GM18508 (cell line): ENCODE measurements around the gene CEP131.

Experiments used
- ATAC-seq: cut with Tn5 transposase; IDR thresholded peaks from one replicate; pipeline ENCODE4 v1.9.1; 2021; ENCODE audit warnings: moderate number of reproducible peaks; ENCODE audit not compliant: insufficient read depth, unreplicated experiment

Gene CEP131

DNA sequence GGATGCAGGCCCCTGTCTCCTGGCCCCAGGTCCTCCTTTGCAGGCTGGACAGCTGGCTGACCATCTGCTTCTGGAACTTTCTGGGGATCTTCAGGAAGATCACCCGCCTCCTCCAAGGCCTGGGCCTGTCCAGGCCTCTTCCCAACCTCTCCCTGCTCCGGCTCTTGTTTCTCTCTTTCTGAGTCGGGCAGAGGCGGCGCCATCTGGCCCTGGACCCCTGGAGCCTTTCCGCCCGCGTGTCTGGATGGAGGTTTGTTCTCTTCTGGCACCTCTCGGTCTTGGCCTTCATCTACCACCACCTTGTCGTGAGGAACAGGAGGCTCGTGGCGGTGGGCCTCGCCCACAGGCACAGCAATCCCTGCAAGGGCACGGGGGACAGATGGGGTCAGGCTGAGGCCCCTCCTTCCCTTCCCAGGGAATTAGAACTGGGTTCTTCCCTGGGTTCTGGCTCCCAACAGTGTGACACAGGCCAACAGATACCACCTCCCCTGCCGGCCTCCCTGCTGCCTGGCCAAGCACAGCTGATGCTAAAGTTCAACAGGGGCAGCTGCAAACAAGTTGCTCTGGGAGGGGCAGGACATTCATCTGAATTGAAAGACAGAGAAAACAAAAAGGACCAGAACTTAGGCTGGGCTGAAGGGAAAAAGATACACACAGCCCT is 29.7 kb upstream of the CEP131 start:
- no peak for ATAC-seq

DNA sequence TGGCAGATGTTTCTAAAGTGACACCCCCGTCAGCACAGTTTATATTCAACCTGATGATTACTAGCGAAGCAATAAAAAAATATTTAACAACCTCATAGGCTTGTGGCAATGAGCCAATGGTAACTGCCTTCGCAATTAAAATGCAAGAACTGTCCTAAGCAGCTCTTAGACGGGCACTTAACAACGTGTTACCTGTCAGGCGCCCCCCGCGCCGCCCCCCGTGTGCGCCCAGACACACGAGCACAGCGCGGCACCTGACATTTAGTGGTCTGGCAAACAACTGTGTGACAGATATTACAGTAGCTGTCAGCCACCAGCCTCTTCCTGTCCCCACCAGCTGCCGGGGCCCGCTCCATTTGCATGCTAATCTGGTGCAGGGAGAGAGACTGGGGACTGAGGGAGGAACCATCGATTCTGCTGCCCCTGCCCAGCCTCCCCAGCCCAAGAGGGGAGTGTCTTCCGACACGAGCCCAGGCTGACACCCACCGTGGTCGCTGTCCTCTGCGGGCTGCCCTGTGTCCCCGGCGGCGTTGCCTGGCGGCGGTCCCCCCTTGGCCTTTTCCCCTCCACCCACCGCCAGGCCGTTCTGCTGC is 29.0 kb upstream of the CEP131 start:
- no peak for ATAC-seq

- no peak for ATAC-seq
Observed at GRCh38 chr17:81251094-81251708, 28.4 kb upstream of the CEP131 start.

GRCh38 chr17:81250286-81251093 is 27.7 kb upstream of the CEP131 start:
- no peak for ATAC-seq

DNA sequence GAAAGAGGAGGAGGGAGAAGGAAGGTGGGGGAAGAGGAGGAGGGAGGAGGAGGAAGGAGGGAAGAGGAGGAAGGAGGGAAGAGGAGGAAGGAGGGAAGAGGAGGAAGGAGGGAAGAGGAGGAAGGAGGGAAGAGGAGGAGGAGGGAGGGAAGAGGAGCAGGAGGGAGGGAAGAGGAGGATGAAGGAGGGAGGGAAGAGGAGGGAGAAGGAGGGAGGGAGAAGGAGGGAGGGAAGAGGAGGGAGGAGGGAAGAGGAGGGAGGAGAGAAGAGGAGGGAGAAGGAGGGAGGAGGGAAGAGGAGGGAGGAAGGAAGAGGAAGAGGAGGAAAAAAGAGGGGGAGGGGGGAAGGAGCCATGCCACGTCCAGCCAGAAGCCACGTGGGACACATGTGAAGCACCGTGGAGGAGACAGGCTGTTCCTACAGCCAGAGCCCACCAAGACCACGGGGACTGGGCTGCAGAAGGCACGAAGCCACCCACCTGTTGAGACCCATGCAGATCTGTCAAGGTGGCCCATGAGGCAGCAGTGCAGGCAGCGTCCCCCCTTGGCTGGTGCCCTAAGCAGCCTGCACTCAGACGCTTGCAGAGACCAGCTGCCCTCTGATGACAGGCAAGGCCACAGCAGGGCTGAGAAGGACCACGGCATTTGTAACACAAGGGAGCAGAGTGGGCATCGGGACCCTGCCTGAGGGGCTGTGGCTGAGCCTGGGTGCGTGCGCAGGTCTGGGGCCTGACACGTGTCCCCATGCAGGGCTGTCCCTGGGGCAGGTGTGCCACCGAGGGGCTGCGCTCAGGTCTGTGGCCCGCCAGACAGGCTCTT is 26.7 kb upstream of the CEP131 start:
- no peak for ATAC-seq

DNA sequence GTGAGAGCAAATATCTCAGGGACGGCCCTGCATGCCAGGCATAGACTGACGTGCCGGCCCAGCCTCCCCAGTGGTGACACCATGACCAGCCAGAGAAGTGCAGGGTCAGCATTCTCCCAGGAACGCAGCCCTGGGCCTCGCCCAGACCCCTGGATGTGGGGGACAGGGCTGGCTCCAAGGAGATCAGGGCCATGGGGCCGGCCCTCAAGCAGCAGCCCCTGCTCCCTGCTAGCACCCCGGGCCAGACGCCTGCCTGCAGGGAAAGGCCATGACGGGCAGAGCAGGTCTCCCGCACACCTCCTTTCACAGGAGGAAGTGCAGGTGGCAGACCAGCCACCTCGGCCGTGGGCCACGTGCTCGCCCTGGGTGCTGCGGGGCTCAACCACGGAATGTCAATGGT is 25.9 kb upstream of the CEP131 start:
- ATAC-seq, result no peak

DNA sequence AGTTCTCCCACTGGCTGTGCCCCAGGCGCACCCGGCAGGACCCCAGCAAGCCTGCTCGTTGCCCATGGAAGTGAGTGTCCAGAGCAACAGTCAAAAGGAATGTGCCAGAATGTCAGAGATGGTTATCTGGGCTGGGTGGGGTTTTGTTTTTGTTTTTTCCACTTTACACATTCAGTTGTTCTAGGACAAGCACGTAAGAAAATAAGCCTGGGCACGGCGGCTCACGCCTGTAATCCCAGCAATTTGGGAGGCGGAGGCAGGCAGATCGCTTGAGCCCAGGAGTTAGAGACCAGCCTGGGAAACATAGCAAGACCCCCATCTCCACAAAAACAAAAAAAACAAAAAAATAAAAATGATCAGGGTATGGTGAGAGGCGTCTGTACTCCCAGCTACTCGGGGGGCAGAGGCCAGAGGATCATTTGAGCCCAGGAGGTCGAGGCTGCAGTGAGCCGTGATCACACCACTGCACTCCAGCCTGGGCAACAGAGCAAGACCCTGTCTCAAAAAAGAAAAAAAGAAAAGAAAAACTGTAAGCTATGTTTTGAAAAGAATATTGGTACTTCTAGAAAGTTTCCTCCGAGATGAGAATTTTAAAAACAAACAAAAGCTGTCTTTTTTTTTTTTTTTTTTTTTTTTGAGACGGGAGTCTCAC is 24.7 kb upstream of the CEP131 start:
- no peak for ATAC-seq

GRCh38 chr17:81246679-81247338 is 24.0 kb upstream of the CEP131 start:
- ATAC-seq, result no peak

DNA sequence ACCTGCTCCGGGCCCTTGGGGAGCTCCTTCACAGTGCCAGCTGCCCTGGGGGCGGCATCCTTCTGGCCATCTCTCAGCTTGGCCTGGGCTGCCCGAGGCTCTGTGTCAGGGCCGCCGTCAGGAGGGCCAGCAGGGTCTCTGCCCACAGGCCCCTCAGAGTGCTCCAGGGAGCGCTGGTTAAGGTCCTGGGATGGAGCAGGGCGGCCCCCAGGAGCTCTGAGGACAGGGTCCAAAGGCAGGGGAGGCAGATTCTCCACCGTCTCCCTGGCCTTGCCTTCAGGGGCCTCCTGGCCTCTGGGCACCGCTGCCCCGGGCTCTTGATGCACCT is 23.5 kb upstream of the CEP131 start:
- ATAC-seq, result no peak

DNA sequence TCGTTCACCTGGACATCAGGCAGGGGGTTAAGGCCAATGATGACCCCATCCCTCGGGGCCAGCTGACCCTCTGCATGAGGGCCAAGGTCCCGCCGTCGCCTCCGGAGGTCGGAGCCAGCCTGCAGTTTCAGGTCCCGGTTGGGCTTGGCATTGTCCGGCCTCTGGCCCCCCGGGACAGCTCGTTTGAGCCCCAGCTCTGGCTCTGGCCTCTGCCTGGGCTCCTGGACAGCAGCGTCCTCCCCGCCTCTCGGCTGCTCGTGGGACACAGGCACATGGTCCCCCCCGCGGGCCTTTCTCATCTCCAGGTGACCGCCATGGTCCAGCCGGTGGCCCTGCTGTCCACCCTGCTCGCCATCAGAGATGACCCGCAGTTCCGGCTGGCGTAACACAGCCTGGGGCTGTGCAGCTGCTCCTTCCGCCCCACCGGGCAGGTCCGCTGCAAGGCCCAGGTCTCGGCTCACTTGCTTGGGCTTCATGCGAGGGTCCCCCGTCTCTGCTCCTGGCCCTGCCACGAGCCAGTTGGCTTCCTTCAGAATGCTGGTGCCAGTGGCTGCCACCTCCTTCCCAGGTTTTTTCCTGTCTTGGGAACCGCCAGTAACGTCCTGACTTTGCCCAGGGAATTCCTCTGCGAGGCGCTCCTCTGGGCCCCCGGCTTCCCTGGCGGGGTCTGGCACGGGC is 23.0 kb upstream of the CEP131 start:
- ATAC-seq, result no peak

DNA sequence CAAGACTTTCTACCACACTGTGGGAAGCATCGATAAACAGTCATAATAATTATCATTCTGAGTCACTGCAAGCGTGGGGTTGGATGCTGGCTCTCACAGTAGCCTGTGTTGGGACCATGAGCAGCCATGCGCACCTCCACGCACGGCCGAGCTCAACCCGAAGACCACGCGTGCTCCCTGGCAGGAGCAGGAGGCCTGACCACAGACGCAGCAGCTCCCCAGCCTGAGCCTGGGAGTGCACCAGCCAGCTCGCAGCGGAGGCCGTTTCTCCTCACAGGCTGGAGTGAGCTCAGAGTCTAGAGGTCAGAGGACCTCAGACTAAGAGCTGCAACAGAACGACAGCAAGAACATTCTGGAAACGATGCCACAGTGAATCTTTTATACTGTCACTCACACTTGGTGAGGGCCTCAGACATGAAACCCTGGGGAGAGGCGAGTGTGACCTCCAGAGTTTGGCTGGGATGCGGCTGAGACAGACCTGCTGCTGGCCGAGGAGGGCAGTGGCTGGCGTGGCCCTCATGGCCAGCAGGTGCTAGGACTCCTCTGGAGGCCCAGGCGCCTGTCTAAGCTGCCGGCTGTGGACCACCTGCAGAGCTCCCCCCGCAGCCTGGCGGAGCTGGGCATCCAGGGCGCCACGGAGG is 22.4 kb upstream of the CEP131 start:
- no peak for ATAC-seq

DNA sequence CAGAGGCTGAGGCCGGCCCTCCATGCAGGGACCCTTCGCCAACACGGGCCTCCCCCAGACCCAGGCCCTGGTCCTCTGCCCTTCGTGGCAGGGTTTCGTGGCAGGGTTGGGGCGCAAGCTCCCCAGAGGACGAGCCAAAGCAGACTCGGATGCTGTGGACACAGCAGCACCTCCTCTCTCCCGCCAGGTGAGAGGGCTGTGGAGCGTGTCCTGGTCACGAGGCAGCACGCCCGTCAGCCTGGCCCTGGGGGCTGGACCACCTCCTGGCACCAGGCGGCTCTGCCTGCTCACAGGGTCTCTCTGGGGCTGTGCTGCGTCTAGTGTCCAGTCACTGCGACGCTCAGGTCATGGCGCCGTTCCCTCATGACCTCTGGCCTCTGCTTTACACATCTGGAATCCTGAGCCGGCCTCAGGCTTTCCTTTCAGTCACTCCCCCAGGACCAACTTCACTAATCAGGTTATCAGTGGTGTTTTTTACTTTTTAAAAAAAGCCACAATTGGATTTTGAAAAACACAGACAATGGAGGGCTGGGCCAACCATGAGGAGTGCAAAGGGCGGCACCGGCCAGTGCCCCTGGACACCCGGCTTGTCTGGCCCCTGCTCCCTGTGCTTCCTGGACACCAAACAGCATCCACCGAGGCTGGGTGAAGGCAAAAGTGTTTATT is 21.7 kb upstream of the CEP131 start:
- ATAC-seq, result no peak

DNA sequence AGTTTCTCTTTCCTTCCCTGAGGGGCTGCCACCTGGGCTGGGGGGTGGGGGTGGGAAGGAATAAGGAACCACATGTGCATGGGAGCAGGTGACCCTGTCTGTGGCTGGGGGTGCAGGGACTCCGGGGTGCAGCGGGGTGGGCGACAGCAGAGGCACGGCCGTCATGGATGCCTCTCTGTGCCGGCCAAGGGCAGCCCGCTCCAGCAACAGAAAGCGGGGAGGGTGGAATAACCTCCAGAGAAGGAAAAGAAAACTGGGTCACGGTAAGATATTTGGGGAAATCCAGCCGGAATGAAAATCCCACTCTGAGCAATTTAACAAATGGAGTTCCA is 20.5 kb upstream of the CEP131 start:
- ATAC-seq, result no peak

DNA sequence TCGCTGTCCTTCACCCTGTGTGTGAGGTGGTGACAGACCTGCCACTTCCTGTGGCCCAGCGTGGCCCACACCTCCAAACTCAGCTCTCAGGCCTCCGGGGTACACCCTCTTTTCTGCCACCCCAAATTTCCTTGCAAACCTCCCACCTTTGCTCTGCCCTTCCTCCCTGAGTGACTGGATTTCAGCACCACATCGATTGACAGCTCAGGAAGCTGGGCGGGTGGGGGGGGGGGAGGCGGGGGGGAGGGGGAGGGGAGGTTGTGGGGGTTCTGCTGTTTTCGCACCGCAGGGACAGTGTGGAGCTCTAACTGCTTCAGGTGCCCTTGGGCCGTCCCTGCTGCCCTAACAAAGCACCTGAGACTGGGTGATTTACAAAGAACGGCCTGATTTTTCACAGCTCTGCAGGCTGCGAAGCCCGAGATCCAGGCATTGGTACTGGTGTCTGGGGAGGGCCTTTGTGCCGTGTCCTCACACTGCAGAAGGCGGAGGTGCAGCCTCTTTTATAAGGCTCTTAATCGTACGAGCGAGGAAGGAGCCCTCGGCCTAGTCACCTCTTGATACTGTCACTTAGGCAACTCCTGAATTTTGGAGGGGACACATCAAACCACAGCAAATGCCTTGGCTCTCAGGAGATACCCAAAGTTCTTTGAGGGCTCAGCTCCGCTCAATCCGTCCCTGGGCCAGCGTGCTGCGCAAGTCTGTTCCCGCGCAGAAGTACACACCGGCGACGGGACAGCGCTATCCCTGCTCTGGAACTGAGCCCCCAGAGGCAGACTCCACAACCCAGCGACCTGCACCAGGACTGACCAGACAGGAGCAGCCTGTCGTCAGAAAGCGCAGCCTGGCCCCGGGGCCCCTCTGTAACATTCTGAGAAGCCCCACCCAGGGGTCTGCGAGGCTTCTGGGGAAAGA is 19.9 kb upstream of the CEP131 start:
- no peak for ATAC-seq

DNA sequence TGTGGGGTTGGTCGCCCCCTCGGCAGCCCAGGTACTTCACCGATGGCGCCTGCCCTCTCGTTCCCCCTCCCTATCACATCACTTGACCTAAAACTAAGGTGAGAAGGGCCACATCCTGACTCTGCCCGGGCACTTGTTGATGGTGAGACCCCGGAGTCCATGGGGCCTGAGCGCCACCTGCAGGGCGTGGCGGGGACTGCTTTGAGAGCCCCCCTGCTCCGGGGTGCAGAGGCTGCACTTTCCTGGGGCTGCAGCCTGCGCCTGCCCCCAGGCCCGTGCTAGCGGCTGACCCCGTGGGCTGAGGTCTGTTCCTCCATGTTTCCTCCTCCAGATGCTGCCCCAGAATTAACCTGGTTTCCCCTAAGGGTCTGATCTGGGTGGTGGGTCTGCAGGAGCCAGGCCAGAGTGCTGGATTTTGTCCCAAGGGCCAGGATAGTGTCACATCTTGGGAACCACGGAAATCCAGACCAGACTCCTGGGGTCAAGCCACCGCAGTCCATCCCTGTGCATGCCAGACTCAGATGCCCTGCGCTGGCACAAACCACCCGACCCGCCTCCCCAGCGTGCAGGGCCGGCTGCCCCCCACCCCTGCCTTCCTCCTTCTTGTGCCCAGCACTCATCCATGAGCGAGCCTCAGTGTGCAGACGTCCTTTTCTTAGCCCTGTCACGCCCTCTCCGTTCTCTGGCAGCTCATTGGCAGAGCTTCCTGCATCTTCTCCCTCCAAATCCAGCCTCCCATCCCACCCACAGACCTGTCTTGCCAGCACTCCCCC is 19.1 kb upstream of the CEP131 start:
- ATAC-seq, result no peak

DNA sequence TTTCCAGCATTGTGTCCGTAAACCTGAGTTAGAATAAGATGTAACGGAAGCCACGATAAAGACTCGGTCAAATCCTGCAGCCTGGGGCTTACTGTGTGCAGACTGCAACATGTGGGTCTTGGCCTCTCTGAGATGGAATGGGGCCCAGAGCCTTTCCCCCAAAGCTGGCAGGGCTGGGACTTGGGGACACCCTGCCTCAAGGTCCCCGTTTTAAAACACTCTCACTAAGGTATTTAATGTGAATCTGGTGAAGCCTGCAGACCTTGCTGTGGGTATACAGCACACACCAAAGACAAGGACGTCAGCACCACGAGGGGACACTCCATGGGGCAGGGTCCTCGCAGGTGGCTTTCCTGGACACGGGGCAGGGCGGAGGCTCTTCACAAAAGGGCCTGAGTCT is 18.4 kb upstream of the CEP131 start:
- ATAC-seq, result no peak
